ENCODE results near the gene ZSCAN32.

Gene ZSCAN32

DNA sequence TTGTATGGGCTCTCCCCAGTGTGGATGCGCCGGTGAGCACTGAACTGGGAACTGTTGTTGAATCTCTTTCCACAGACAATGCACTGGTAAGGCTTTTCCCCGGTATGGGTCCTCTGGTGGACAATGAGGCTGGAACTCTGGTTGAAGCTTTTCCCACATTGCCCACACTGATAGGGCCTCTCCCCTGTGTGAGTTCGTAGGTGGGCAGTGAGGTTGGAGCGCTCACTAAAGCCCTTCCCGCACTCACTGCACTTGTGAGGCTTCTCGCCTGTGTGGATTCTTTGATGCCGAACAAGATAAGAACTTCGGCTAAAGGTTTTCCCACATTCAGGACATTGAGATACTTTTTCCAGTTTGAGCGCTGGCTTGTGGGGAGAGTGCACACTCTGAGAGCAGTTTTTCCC, 17.8 kb downstream of the ZSCAN32 start:
- TF ChIP-seq, protein P1, sequence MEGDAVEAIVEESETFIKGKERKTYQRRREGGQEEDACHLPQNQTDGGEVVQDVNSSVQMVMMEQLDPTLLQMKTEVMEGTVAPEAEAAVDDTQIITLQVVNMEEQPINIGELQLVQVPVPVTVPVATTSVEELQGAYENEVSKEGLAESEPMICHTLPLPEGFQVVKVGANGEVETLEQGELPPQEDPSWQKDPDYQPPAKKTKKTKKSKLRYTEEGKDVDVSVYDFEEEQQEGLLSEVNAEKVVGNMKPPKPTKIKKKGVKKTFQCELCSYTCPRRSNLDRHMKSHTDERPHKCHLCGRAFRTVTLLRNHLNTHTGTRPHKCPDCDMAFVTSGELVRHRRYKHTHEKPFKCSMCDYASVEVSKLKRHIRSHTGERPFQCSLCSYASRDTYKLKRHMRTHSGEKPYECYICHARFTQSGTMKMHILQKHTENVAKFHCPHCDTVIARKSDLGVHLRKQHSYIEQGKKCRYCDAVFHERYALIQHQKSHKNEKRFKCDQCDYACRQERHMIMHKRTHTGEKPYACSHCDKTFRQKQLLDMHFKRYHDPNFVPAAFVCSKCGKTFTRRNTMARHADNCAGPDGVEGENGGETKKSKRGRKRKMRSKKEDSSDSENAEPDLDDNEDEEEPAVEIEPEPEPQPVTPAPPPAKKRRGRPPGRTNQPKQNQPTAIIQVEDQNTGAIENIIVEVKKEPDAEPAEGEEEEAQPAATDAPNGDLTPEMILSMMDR (IDR thresholded peaks at IDR 0.05; ENCODE audit: low read length) = no peak
- TF ChIP-seq EZH2phosphoT487 (IDR thresholded peaks at IDR 0.05; ENCODE audit: low read length) = no peak
- Histone ChIP-seq H3F3A (ENCODE audit: insufficient read depth, low read length) (no peaks in the 10 kb centered on the region), H3K4me1 (ENCODE audit: low read length) (no peaks in the 10 kb centered on the region), H3K9ac (ENCODE audit: low read length) (no peak overlapping the region), H3K27ac (ENCODE audit: low read length) (no peak overlapping the region), H3K79me2 (ENCODE audit: low read length) (no peaks in the 10 kb centered on the region), H3K27me3 (replicated peaks; ENCODE audit: insufficient read depth, low read length) (no peaks in the 10 kb centered on the region), H3K36me3 (replicated peaks; ENCODE audit: insufficient read depth, low read length) (peaks cover 27% of the 10 kb centered on the region), H2AFZ (ENCODE audit: low read length) (no peak overlapping the region), H3K9me2 (replicated peaks; ENCODE audit: insufficient read depth, low read length) (no peaks in the 10 kb centered on the region), H3K4me3 (ENCODE audit: low read length) (no peak overlapping the region), H3K4me2 (ENCODE audit: low read depth, low read length) (no peak overlapping the region), H4K20me1 (ENCODE audit: insufficient read depth, low read length) (no peaks in the 10 kb centered on the region), H3K9me3 (replicated peaks; ENCODE audit: insufficient read depth, low read length) (no peaks in the 10 kb centered on the region)
- DNase-seq = no peak

DNA sequence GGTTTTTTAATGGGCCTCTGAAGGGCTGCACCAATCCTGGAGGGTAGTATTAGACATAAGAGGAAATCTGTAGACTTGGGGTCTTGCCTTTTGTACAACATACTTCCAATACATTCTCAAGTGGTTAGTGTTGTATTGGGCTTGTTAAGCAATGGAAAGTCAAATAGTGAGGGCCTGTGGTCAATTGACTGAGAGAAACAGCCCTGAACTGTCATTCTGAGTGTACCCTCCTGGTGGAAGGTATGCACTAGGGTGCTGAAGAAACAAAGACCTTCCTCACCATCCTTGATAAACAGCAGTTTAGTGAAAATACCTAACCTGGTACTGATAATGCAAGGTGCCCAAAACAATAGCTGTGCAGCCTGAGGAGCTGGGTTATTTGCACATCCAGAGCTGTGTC, 22.9 kb downstream of the ZSCAN32 start:
- H4K20me1 ChIP-seq (ENCODE audit: insufficient read depth, low read length) = no peaks in the 10 kb centered on the region
- H3K9me2 ChIP-seq (replicated peaks; ENCODE audit: insufficient read depth, low read length) = no peaks in the 10 kb centered on the region
- DNase-seq = no peak
- no peak overlapping the region for H3K9ac ChIP-seq (ENCODE audit: low read length)
- no peak for TF ChIP-seq EZH2phosphoT487 (IDR thresholded peaks at IDR 0.05; ENCODE audit: low read length)
- no peak for TF ChIP-seq EZH2 (optimal IDR thresholded peaks at IDR 0.05; ENCODE audit: low read depth, low read length)
- TF ChIP-seq, protein P1 (IDR thresholded peaks at IDR 0.05; ENCODE audit: low read length) = no peak
- no peaks in the 10 kb centered on the region for H3K79me2 ChIP-seq (ENCODE audit: low read length)
- no peak overlapping the region for H3K27ac ChIP-seq (ENCODE audit: low read length)
- H3K27me3 ChIP-seq (replicated peaks; ENCODE audit: insufficient read depth, low read length) = no peaks in the 10 kb centered on the region
- H2AFZ ChIP-seq (ENCODE audit: low read length) = no peak overlapping the region
- H3K4me1 ChIP-seq (ENCODE audit: low read length) = no peaks in the 10 kb centered on the region
- H3K9me3 ChIP-seq (replicated peaks; ENCODE audit: insufficient read depth, low read length) = no peaks in the 10 kb centered on the region
- H3K4me2 ChIP-seq (ENCODE audit: low read depth, low read length) = no peak overlapping the region
- H3F3A ChIP-seq (ENCODE audit: insufficient read depth, low read length) = no peaks in the 10 kb centered on the region
- no peak overlapping the region for H3K4me3 ChIP-seq (ENCODE audit: low read length)
- H3K36me3 ChIP-seq (replicated peaks; ENCODE audit: insufficient read depth, low read length) = peaks cover 7% of the 10 kb centered on the region; the same call in 1 of the 2 replicates

DNA sequence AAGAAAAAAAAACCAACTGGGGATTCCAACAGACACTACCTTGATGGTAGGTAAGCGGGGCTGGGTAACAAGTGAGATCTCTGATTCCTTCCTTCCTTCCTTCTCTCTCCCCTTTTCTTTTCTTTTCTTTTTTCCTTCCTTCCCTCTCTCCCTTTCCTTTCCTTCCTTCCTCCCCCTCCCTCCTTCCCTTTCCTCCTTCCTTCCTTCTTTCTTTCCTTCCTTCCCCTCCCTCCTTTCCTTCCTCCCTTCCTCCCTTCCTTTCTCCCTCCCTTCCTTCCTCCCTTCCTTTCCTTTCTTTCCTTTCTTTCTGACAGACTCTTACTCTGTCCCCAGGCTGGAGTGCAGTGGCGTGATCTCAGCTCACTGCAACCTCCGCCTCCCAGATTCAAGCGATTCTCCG, 25.1 kb downstream of the ZSCAN32 start:
- H2AFZ ChIP-seq (ENCODE audit: low read length) = no peak overlapping the region
- no peak overlapping the region for H3K4me3 ChIP-seq (ENCODE audit: low read length)
- no peak overlapping the region for H3K4me2 ChIP-seq (ENCODE audit: low read depth, low read length)
- no peaks in the 10 kb centered on the region for H3F3A ChIP-seq (ENCODE audit: insufficient read depth, low read length)
- no peaks in the 10 kb centered on the region for H3K79me2 ChIP-seq (ENCODE audit: low read length)
- no peaks in the 10 kb centered on the region for H3K9me2 ChIP-seq (replicated peaks; ENCODE audit: insufficient read depth, low read length)
- no peak for DNase-seq
- H3K9me3 ChIP-seq (replicated peaks; ENCODE audit: insufficient read depth, low read length) = no peaks in the 10 kb centered on the region
- H3K9ac ChIP-seq (ENCODE audit: low read length) = no peak overlapping the region
- no peaks in the 10 kb centered on the region for H3K4me1 ChIP-seq (ENCODE audit: low read length)
- no peak overlapping the region for H3K27ac ChIP-seq (ENCODE audit: low read length)
- TF ChIP-seq EZH2phosphoT487 (IDR thresholded peaks at IDR 0.05; ENCODE audit: low read length) = no peak
- TF ChIP-seq, protein P1 (IDR thresholded peaks at IDR 0.05; ENCODE audit: low read length) = no peak
- TF ChIP-seq EZH2 (optimal IDR thresholded peaks at IDR 0.05; ENCODE audit: low read depth, low read length) = no peak
- H3K27me3 ChIP-seq (replicated peaks; ENCODE audit: insufficient read depth, low read length) = no peaks in the 10 kb centered on the region
- no peaks in the 10 kb centered on the region for H3K36me3 ChIP-seq (replicated peaks; ENCODE audit: insufficient read depth, low read length)
- no peaks in the 10 kb centered on the region for H4K20me1 ChIP-seq (ENCODE audit: insufficient read depth, low read length)
